ENCODE results near the gene ASZ1.

DNA sequence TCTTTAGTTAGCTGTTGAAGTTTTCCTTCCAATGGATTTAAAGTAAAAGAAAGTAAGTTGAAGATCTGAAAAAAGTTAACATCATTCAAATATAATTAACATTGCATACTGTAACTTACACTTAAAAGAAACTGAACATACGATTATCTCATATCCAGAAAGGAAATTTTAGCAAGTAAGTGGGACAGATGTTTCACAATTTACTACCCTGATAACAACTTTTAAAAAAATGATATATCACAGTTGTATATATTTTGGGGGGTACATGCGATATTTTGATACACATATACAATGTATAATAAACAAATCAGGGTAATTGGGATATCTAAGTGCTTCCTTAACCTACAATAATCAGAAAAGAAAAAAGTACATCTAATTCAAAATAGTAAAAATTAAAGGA is 44.2 kb downstream of the ASZ1 start:
- TF ChIP-seq EP300 (conservative IDR thresholded peaks at IDR 0.05; ENCODE audit: poor library complexity, severe bottlenecking) = no peak
- TF ChIP-seq POLR2AphosphoS5 (IDR thresholded peaks at IDR 0.05) = no peak
- TF ChIP-seq SMC3 (conservative IDR thresholded peaks at IDR 0.05; ENCODE audit: poor library complexity) = no peak
- TF ChIP-seq, protein P1, sequence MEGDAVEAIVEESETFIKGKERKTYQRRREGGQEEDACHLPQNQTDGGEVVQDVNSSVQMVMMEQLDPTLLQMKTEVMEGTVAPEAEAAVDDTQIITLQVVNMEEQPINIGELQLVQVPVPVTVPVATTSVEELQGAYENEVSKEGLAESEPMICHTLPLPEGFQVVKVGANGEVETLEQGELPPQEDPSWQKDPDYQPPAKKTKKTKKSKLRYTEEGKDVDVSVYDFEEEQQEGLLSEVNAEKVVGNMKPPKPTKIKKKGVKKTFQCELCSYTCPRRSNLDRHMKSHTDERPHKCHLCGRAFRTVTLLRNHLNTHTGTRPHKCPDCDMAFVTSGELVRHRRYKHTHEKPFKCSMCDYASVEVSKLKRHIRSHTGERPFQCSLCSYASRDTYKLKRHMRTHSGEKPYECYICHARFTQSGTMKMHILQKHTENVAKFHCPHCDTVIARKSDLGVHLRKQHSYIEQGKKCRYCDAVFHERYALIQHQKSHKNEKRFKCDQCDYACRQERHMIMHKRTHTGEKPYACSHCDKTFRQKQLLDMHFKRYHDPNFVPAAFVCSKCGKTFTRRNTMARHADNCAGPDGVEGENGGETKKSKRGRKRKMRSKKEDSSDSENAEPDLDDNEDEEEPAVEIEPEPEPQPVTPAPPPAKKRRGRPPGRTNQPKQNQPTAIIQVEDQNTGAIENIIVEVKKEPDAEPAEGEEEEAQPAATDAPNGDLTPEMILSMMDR (IDR thresholded peaks at IDR 0.05; ENCODE audit: poor library complexity, severe bottlenecking) = no peak

Measured in neural cell (in vitro differentiated cells).